Measurements from ENCODE around the gene PES1.

DNA sequence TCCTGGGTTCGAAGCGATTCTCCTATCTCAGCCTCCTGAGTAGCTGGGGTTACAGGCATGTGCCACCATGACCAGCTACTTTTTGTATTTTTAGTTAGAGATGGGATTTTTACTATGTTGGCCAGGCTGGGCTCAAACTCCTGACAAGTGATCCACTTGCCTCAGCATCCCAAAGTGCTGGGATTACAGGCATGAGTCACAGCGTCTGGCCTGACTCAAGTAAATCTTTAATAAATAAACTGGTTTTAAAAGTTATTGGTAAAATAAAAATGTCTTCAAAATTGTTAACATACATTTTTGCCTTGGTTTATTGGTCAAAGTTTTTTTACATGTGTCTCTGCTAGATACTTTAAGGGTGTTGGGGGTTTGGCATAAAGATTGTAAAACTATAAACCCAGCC, 7.3 kb upstream of the PES1 start:
- TF ChIP-seq, protein P1, sequence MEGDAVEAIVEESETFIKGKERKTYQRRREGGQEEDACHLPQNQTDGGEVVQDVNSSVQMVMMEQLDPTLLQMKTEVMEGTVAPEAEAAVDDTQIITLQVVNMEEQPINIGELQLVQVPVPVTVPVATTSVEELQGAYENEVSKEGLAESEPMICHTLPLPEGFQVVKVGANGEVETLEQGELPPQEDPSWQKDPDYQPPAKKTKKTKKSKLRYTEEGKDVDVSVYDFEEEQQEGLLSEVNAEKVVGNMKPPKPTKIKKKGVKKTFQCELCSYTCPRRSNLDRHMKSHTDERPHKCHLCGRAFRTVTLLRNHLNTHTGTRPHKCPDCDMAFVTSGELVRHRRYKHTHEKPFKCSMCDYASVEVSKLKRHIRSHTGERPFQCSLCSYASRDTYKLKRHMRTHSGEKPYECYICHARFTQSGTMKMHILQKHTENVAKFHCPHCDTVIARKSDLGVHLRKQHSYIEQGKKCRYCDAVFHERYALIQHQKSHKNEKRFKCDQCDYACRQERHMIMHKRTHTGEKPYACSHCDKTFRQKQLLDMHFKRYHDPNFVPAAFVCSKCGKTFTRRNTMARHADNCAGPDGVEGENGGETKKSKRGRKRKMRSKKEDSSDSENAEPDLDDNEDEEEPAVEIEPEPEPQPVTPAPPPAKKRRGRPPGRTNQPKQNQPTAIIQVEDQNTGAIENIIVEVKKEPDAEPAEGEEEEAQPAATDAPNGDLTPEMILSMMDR (conservative IDR thresholded peaks at IDR 0.05; ENCODE audit: low read depth in 2 of 2), result no peak
- TF ChIP-seq EZH2 (IDR thresholded peaks at IDR 0.05; ENCODE audit: low read depth, unreplicated experiment) (no peak), EZH2phosphoT487 (IDR thresholded peaks at IDR 0.05; ENCODE audit: unreplicated experiment) (no peak), POLR2AphosphoS5 (IDR thresholded peaks at IDR 0.05; ENCODE audit: low read depth) (no peak), JUNB (IDR thresholded peaks at IDR 0.05; ENCODE audit: unreplicated experiment) (no peak), CREB1 (CRISPR knock-in tag; IDR thresholded peaks at IDR 0.05; ENCODE audit: low read depth) (no peak), ZNF331 (CRISPR knock-in tag; IDR thresholded peaks at IDR 0.05; ENCODE audit: low read depth) (no peak)
- TF ChIP-seq, protein P2, sequence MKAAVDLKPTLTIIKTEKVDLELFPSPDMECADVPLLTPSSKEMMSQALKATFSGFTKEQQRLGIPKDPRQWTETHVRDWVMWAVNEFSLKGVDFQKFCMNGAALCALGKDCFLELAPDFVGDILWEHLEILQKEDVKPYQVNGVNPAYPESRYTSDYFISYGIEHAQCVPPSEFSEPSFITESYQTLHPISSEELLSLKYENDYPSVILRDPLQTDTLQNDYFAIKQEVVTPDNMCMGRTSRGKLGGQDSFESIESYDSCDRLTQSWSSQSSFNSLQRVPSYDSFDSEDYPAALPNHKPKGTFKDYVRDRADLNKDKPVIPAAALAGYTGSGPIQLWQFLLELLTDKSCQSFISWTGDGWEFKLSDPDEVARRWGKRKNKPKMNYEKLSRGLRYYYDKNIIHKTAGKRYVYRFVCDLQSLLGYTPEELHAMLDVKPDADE (IDR thresholded peaks at IDR 0.05), result no peak
- TF ChIP-seq, protein P3, sequence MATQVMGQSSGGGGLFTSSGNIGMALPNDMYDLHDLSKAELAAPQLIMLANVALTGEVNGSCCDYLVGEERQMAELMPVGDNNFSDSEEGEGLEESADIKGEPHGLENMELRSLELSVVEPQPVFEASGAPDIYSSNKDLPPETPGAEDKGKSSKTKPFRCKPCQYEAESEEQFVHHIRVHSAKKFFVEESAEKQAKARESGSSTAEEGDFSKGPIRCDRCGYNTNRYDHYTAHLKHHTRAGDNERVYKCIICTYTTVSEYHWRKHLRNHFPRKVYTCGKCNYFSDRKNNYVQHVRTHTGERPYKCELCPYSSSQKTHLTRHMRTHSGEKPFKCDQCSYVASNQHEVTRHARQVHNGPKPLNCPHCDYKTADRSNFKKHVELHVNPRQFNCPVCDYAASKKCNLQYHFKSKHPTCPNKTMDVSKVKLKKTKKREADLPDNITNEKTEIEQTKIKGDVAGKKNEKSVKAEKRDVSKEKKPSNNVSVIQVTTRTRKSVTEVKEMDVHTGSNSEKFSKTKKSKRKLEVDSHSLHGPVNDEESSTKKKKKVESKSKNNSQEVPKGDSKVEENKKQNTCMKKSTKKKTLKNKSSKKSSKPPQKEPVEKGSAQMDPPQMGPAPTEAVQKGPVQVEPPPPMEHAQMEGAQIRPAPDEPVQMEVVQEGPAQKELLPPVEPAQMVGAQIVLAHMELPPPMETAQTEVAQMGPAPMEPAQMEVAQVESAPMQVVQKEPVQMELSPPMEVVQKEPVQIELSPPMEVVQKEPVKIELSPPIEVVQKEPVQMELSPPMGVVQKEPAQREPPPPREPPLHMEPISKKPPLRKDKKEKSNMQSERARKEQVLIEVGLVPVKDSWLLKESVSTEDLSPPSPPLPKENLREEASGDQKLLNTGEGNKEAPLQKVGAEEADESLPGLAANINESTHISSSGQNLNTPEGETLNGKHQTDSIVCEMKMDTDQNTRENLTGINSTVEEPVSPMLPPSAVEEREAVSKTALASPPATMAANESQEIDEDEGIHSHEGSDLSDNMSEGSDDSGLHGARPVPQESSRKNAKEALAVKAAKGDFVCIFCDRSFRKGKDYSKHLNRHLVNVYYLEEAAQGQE (IDR thresholded peaks at IDR 0.05; ENCODE audit: unreplicated experiment), result no peak

Data from GM23338 (cell line).